ENCODE measurements around the gene USP8.
"Not testable (repeated sequence)": the region's sequence is repeated elsewhere in the genome, so short reads cannot be mapped to it uniquely, and the experiment has no call there.

USP8 gene

DNA sequence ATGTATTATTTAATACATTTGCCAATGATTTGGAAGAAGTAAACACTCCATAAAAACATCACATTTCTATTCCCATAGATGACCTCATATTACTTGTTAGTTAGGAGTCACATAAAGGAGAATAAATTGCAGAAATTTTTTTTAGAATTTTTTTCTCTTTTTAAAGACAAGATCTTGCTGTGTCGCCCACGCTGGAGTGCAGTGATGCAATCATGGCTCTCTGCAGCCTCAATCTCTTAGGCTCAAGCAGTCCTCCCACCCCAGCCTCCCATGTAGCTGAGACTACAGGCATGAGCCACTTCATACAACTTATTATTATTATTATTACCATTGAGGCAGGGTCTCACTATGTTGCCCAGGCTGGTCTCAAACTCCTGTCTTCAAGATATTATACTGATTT is 12.3 kb upstream of the USP8 start:
- TF ChIP-seq FOXP2 (optimal IDR thresholded peaks at IDR 0.05; ENCODE audit: control extremely low read depth, extremely low read length, insufficient read depth): no peak
- no peak for TF ChIP-seq POLR2AphosphoS5 (IDR thresholded peaks at IDR 0.05; ENCODE audit: borderline replicate concordance, low read depth, low read length)
- no peak for TF ChIP-seq EZH2 (IDR thresholded peaks at IDR 0.05)
- no peak overlapping the region for H3K9ac ChIP-seq (ENCODE audit: insufficient read length)
- H3K4me3 ChIP-seq: no peak overlapping the region

DNA sequence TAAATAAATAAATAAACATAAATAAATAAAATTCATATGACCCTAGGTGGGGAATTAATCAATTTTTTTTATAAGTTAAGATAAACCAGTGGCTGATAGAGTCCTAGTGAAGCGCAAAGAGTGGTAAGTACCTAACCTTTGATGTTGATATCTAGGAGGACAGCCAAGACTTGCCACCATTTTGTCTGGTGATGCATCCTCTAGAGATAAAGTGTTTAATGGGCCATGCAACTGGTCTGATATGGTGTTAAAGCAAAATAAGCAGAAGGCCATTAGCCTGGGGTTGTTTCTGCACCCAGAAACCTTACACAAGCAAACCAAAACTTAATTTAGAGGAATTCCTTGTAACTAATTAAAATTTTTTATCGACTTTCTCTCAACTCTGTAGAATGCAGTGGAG is 9.6 kb upstream of the USP8 start:
- H3K27ac ChIP-seq: no peak overlapping the region
- no peak overlapping the region for H3K9ac ChIP-seq (ENCODE audit: insufficient read length)
- no peaks in the 10 kb centered on the region for H3K9me3 ChIP-seq (ENCODE audit: low read depth, low read length)
- no peaks in the 10 kb centered on the region for H3K36me3 ChIP-seq (ENCODE audit: insufficient read depth, low read length)
- DNase-seq (ENCODE audit: low read depth, low spot score): no peak
- no peak overlapping the region for H3K4me3 ChIP-seq
- TF ChIP-seq FOXP2 (optimal IDR thresholded peaks at IDR 0.05; ENCODE audit: control extremely low read depth, extremely low read length, insufficient read depth): no peak
- no peak for TF ChIP-seq EZH2 (IDR thresholded peaks at IDR 0.05)
- no peak for TF ChIP-seq POLR2AphosphoS5 (IDR thresholded peaks at IDR 0.05; ENCODE audit: borderline replicate concordance, low read depth, low read length)

More for the DNA sequence above, 12.3 kb upstream of the USP8 start:
- DNase-seq (ENCODE audit: low read depth, low spot score): no peak
- H3K27ac ChIP-seq: no peak overlapping the region
- H3K9me3 ChIP-seq (ENCODE audit: low read depth, low read length): no peaks in the 10 kb centered on the region
- H3K36me3 ChIP-seq (ENCODE audit: insufficient read depth, low read length): no peaks in the 10 kb centered on the region

DNA sequence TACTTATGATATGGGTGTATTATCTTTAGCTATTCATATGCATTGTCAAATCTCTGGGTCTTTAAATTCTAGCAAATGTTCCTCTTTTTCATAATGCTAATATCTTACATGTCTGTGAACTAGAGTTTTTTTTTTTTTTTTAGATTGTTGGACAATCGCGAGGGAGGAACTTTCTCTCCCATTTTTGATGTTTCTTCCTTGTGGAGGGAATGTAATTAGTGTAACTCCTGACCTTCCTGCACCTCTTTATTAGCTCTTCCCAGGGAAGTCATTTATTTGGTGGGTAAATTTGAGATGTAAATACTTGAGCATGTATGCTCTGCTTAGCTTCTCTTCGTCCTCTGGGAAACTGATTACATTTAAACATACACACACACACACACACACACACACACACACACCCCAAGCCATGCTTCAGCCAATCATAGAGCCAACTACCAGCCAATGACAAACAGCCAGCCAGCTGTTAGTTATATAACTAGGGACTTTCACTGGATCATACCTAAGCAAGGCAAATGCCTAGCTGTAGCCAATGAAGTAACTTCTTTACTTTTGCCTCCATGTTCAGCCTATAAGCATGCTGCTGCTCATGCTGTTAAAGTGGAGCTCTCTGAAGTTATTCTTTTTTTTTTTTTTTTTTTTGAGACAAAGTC is 8.3 kb upstream of the USP8 start:
- Histone ChIP-seq H3K4me3 (peak overlapping the region; percentile 48; the same call in 1 of the 2 replicates), H3K9ac (ENCODE audit: insufficient read length) (no peak overlapping the region), H3K27ac (no peak overlapping the region), H3K9me3 (ENCODE audit: low read depth, low read length) (no peaks in the 10 kb centered on the region), H3K36me3 (ENCODE audit: insufficient read depth, low read length) (no peaks in the 10 kb centered on the region)
- no peak for DNase-seq (ENCODE audit: low read depth, low spot score)
- no peak for TF ChIP-seq POLR2AphosphoS5 (IDR thresholded peaks at IDR 0.05; ENCODE audit: borderline replicate concordance, low read depth, low read length)
- no peak for TF ChIP-seq EZH2 (IDR thresholded peaks at IDR 0.05)
- TF ChIP-seq FOXP2 (optimal IDR thresholded peaks at IDR 0.05; ENCODE audit: control extremely low read depth, extremely low read length, insufficient read depth): no peak

DNA sequence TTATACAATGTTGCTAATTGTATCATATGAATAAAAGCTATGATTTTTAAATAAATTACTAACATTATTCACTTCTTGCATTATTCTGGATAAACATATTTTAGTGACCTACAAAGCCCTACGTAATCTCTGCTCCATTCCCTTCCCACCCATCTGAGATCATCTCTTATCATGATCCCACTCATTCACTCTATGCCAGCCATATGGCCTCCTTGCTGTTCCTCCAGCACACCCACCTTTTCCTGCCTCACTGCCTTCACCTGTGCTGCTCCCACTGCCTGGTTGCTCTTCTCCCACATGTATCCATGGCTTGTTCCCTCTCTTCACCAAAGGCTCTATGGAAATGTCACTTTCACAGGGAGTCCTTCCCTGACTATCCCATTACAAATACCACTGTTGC is 7.3 kb upstream of the USP8 start:
- no peak overlapping the region for H3K9ac ChIP-seq (ENCODE audit: insufficient read length)
- no peaks in the 10 kb centered on the region for H3K9me3 ChIP-seq (ENCODE audit: low read depth, low read length)
- H3K4me3 ChIP-seq: peak overlapping the region; percentile 48; the same call in 1 of the 2 replicates
- TF ChIP-seq POLR2AphosphoS5 (IDR thresholded peaks at IDR 0.05; ENCODE audit: borderline replicate concordance, low read depth, low read length): no peak
- no peak for TF ChIP-seq EZH2 (IDR thresholded peaks at IDR 0.05)
- no peak for TF ChIP-seq FOXP2 (optimal IDR thresholded peaks at IDR 0.05; ENCODE audit: control extremely low read depth, extremely low read length, insufficient read depth)
- no peaks in the 10 kb centered on the region for H3K36me3 ChIP-seq (ENCODE audit: insufficient read depth, low read length)
- DNase-seq (ENCODE audit: low read depth, low spot score): no peak
- H3K27ac ChIP-seq: peak overlapping the region; percentile 67; the same call in 1 of the 2 replicates

DNA sequence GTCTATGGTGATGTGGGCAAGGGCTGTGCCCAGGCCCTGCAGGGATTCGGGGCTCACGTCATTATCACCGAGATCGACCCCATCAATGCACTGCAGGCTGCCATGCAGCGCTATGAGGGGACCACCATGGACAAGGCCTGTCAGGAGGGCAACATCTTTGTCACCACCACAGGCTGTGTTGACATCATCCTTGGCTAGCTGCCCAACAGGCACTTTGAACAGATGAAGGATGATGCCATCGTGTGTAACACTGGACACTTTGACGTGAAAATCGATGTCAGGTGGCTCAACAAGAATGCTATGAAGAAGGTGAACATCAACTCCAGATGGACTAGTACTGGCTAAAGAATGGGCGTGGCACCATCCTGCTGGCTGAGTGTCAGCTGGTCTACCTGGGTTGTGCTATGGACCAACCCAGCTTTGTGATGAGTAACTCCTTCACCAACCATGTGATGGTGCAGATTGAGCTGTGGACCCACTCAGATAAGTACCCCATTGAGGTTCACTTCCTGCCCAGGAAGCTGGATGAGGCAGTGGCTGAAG is 6.1 kb upstream of the USP8 start:
- H3K27ac ChIP-seq: no peak overlapping the region
- H3K9ac ChIP-seq (ENCODE audit: insufficient read length): no peak overlapping the region
- H3K36me3 ChIP-seq (ENCODE audit: insufficient read depth, low read length): no peaks in the 10 kb centered on the region
- no peak for DNase-seq (ENCODE audit: low read depth, low spot score)
- H3K9me3 ChIP-seq (ENCODE audit: low read depth, low read length): no peaks in the 10 kb centered on the region
- no peak overlapping the region for H3K4me3 ChIP-seq
- TF ChIP-seq POLR2AphosphoS5 (IDR thresholded peaks at IDR 0.05; ENCODE audit: borderline replicate concordance, low read depth, low read length) (no peak), FOXP2 (optimal IDR thresholded peaks at IDR 0.05; ENCODE audit: control extremely low read depth, extremely low read length, insufficient read depth) (no peak), EZH2 (IDR thresholded peaks at IDR 0.05) (no peak)

DNA sequence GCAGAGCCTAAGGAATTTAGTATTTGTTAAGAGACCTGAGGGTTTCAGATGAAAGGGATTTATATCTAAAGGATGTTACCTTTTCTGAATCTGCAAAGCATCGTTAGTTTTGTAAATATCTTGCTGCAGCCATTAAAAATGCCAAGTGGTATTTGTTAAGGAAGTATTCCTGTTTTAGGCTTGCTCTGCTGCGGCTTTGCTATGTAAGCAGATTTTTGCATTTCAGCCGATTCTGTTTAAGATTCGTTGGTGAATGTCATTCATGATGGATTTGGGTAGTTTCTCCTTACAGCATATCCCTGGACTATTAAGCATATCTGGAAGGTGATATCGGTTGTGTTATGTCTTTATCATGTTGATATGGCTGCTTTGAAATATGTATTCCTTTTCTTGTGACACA is 1.0 kb downstream of the USP8 start:
- TF ChIP-seq POLR2AphosphoS5 (IDR thresholded peaks at IDR 0.05; ENCODE audit: borderline replicate concordance, low read depth, low read length): no peak
- TF ChIP-seq FOXP2 (optimal IDR thresholded peaks at IDR 0.05; ENCODE audit: control extremely low read depth, extremely low read length, insufficient read depth): no peak
- no peak for TF ChIP-seq EZH2 (IDR thresholded peaks at IDR 0.05)

DNA sequence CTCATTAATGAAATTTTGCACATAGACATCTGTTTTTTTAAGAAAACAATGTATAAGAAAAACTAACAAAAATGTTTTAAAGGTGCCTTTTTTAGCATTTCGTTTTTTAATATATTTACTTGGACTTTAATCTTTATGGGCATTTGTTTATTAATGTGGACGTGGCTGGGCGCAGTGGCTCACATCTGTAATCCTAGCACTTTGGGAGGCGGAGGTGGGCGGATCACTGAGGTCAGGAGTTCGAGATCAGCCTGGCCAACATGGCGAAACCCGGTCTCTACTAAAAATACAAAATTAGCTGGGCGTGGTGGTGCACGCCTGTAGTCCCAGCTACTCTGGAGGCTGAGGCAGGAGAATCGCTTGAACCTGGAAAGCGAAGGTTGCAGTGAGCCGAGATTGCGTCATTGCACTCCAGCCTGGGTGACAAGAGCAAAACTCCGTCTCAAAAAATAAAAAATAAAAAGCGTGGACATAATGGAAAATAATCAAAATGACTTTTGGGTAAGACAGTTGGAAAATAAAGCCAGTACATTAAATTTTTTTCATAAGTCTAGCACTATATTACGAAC is 1.6 kb downstream of the USP8 start:
- H3K9me3 ChIP-seq (ENCODE audit: low read depth, low read length); H3K27ac ChIP-seq; DNase-seq (ENCODE audit: low read depth, low spot score); H3K36me3 ChIP-seq (ENCODE audit: insufficient read depth, low read length): not testable (repeated sequence)
- Histone ChIP-seq H3K4me3 (peak overlapping the region; percentile 90), H3K9ac (ENCODE audit: insufficient read length) (peak overlapping the region; percentile 90)

More for the DNA sequence above, 1.0 kb downstream of the USP8 start:
- peak overlapping the region; percentile 90 for H3K4me3 ChIP-seq
- no peak overlapping the region for H3K27ac ChIP-seq
- no peak for DNase-seq (ENCODE audit: low read depth, low spot score)
- H3K9ac ChIP-seq (ENCODE audit: insufficient read length): peak overlapping the region; percentile 90
- H3K36me3 ChIP-seq (ENCODE audit: insufficient read depth, low read length): no peaks in the 10 kb centered on the region
- no peaks in the 10 kb centered on the region for H3K9me3 ChIP-seq (ENCODE audit: low read depth, low read length)

DNA sequence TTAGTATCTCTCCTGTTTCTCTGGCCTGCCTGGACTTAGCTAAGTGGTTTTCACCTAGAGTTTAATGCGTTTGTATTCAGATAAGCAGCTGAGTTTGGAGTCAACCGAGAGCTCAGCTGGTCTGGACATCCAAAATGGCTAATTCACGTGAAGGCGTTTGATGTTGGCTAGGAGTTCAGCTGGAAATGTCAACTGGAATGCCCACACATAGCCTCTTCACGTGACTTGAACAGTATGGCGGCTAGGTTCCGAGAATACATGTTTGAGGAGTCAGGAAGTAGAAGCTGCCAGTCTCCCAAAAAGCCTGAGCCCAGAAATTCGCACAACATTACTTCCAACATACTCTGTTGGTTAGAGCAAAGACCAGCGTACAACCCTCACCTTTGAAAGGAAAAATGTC is 2.2 kb downstream of the USP8 start:
- Histone ChIP-seq H3K4me3 (no peak overlapping the region), H3K27ac (no peak overlapping the region), H3K9ac (ENCODE audit: insufficient read length) (no peak overlapping the region), H3K36me3 (ENCODE audit: insufficient read depth, low read length) (no peaks in the 10 kb centered on the region), H3K9me3 (ENCODE audit: low read depth, low read length) (no peaks in the 10 kb centered on the region)
- no peak for DNase-seq (ENCODE audit: low read depth, low spot score)
- no peak for TF ChIP-seq FOXP2 (optimal IDR thresholded peaks at IDR 0.05; ENCODE audit: control extremely low read depth, extremely low read length, insufficient read depth)

DNA sequence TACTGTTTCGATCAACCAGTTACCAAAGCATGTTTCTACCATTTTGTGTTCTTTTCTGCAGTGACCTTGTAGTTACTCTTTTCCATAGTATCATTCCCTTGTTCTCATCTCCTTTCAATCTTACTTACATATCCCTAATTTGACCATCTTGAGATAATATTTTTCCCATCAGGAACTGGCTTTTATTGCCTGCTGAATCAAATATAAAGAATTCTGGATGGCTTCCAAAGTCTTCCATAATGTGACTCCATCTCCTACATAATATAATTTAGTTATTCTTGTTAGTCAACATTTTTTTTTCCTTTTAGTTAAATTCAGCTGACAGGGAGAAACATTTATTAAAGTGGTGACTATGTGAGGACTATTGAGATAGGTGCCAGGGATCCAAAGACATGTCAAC is 7.0 kb downstream of the USP8 start:
- peaks cover 9% of the 10 kb centered on the region for H3K36me3 ChIP-seq (ENCODE audit: insufficient read depth, low read length)
- no peak overlapping the region for H3K27ac ChIP-seq
- no peak for DNase-seq (ENCODE audit: low read depth, low spot score)
- H3K9me3 ChIP-seq (ENCODE audit: low read depth, low read length): no peaks in the 10 kb centered on the region
- H3K4me3 ChIP-seq: no peak overlapping the region
- no peak overlapping the region for H3K9ac ChIP-seq (ENCODE audit: insufficient read length)
- TF ChIP-seq POLR2AphosphoS5 (IDR thresholded peaks at IDR 0.05; ENCODE audit: borderline replicate concordance, low read depth, low read length) (no peak), EZH2 (IDR thresholded peaks at IDR 0.05) (no peak), FOXP2 (optimal IDR thresholded peaks at IDR 0.05; ENCODE audit: control extremely low read depth, extremely low read length, insufficient read depth) (no peak)

All from SK-N-MC (cell line).